GM21367 (cell line): ENCODE data around the gene CDS1.
"Not testable (repeated sequence)": the region's sequence is repeated elsewhere in the genome, so short reads cannot be mapped to it uniquely, and the experiment has no call there.

Experiments
- ATAC-seq: cut with Tn5 transposase; IDR thresholded peaks from one replicate; pipeline ENCODE4 v1.9.1; 2021; ENCODE audit not compliant: unreplicated experiment

The CDS1 gene

GRCh38 chr4:84582988-84583875, at the start of gene CDS1:
TSS of gene CDS1 (plus strand) at chr4:84583127. CDS start at chr4:84583402, 275 bp downstream.
- peak; percentile 42 for ATAC-seq

GRCh38 chr4:84535901-84536300, 47.0 kb upstream of the CDS1 start:
- ATAC-seq = no peak

GRCh38 chr4:84545093-84545492, 37.8 kb upstream of the CDS1 start:
- ATAC-seq = no peak

- no peak for ATAC-seq
Measured at GRCh38 chr4:84547211-84547610, 35.7 kb upstream of the CDS1 start.

GRCh38 chr4:84549191-84549590, 33.7 kb upstream of the CDS1 start:
- not testable (repeated sequence) for ATAC-seq

- ATAC-seq = no peak
Measured at GRCh38 chr4:84562156-84562555, 20.8 kb upstream of the CDS1 start.

- ATAC-seq = no peak
Measured at GRCh38 chr4:84563002-84563401, 19.9 kb upstream of the CDS1 start.

GRCh38 chr4:84565951-84566350, 17.0 kb upstream of the CDS1 start:
- ATAC-seq = no peak

GRCh38 chr4:84568496-84568895, 14.4 kb upstream of the CDS1 start:
- no peak for ATAC-seq

- ATAC-seq = no peak
Measured at GRCh38 chr4:84569009-84569408, 13.9 kb upstream of the CDS1 start.

GRCh38 chr4:84573385-84574068, 9.4 kb upstream of the CDS1 start:
- no peak for ATAC-seq

- ATAC-seq = no peak
Measured at GRCh38 chr4:84574069-84574720, 8.7 kb upstream of the CDS1 start.

GRCh38 chr4:84578540-84579402, 4.2 kb upstream of the CDS1 start:
- no peak for ATAC-seq

- ATAC-seq = no peak
Measured at GRCh38 chr4:84579403-84579776, 3.5 kb upstream of the CDS1 start.

GRCh38 chr4:84582302-84582987, 482 bp upstream of the CDS1 start:
- ATAC-seq = peak; percentile 84

- ATAC-seq = no peak
Measured at GRCh38 chr4:84583876-84584380, 1.0 kb downstream of the CDS1 start.

- no peak for ATAC-seq
Measured at GRCh38 chr4:84585251-84585650, 2.3 kb downstream of the CDS1 start.

- no peak for ATAC-seq
Measured at GRCh38 chr4:84594724-84595123, 11.8 kb downstream of the CDS1 start.

GRCh38 chr4:84596826-84597225, 13.9 kb downstream of the CDS1 start:
- no peak for ATAC-seq

- no peak for ATAC-seq
Measured at GRCh38 chr4:84597450-84597849, 14.5 kb downstream of the CDS1 start.
